H9 (cell line): ENCODE data around the gene PCDHB11. TPM values are rescaled to one million over a fixed set of nuclear protein-coding genes. Genes with fewer than 3 reads are reported as not detected.
"Not testable (repeated sequence)": the region's sequence is repeated elsewhere in the genome, so short reads cannot be mapped to it uniquely, and the experiment has no call there.

Source experiments
- DNase-seq: peaks from one replicate; pipeline ENCODE4 v3.0.0-alpha.2; 2017
- H2AFZ ChIP-seq: one replicate; pipeline ENCODE4 v1.6.1; 2013; ENCODE audit warnings: mild to moderate bottlenecking, low read length, control low read depth, moderate library complexity
- H2AK5ac ChIP-seq: 2 replicates; pipeline ENCODE4 v1.6.1; 2013; ENCODE audit warnings: low read length, control low read depth, mixed read lengths; ENCODE audit not compliant: insufficient read length
- H2BK120ac ChIP-seq: one replicate; pipeline ENCODE4 v1.6.1; 2013; ENCODE audit warnings: low read depth, mild to moderate bottlenecking, low read length, control low read depth, inconsistent platforms; ENCODE audit not compliant: poor library complexity, severe bottlenecking
- H2BK12ac ChIP-seq: 2 replicates; pipeline ENCODE4 v1.6.1; 2013; ENCODE audit warnings: low read length, control low read depth, mixed read lengths, low read depth; ENCODE audit not compliant: insufficient read length
- H2BK15ac ChIP-seq: 2 replicates; pipeline ENCODE4 v1.6.1; 2013; ENCODE audit warnings: low read depth, low read length, control low read depth
- H2BK20ac ChIP-seq: one replicate; pipeline ENCODE4 v1.6.1; 2013; ENCODE audit warnings: low read depth, mild to moderate bottlenecking, low read length, control low read depth, inconsistent platforms; ENCODE audit not compliant: poor library complexity, severe bottlenecking
- H2BK5ac ChIP-seq: 2 replicates; pipeline ENCODE4 v1.6.1; 2013; ENCODE audit warnings: low read length, control low read depth, mixed read lengths; ENCODE audit not compliant: insufficient read length
- H3K14ac ChIP-seq: 2 replicates; pipeline ENCODE4 v1.6.1; 2013; ENCODE audit warnings: low read length, control low read depth; ENCODE audit not compliant: insufficient read depth
- H3K18ac ChIP-seq: 2 replicates; pipeline ENCODE4 v1.6.1; 2013; ENCODE audit warnings: low read depth, mild to moderate bottlenecking, mixed read lengths, low read length, control low read depth; ENCODE audit not compliant: insufficient read length
- H3K23ac ChIP-seq: 2 replicates; pipeline ENCODE4 v1.6.1; 2013; ENCODE audit warnings: low read length, control low read depth, mixed read lengths, low read depth; ENCODE audit not compliant: insufficient read length
- H3K23me2 ChIP-seq: 2 replicates; pipeline ENCODE4 v1.6.1; 2013; ENCODE audit warnings: low read depth, mild to moderate bottlenecking, mixed read lengths, low read length, control low read depth; ENCODE audit not compliant: insufficient read length, poor library complexity, severe bottlenecking
- H3K27ac ChIP-seq: 2 replicates; pipeline ENCODE4 v1.5.1; 2013; ENCODE audit warnings: low read length, control low read depth, mixed read lengths, low read depth; ENCODE audit not compliant: insufficient read length
- H3K27me3 ChIP-seq: 2 replicates; pipeline ENCODE4 v1.6.1; 2013; ENCODE audit warnings: low read length, control low read depth, inconsistent platforms; ENCODE audit not compliant: insufficient read depth
- H3K4ac ChIP-seq: 2 replicates; pipeline ENCODE4 v1.6.1; 2013; ENCODE audit warnings: low read depth, mild to moderate bottlenecking, control low read depth, inconsistent platforms, low read length, moderate library complexity
- H3K4me1 ChIP-seq: 2 replicates; pipeline ENCODE4 v1.6.1; 2013; ENCODE audit warnings: low read length, control low read depth, inconsistent platforms; ENCODE audit not compliant: insufficient read depth
- H3K4me2 ChIP-seq: 2 replicates; pipeline ENCODE4 v1.6.1; 2013; ENCODE audit warnings: low read length, control low read depth, mixed read lengths; ENCODE audit not compliant: insufficient read length, insufficient read depth
- H3K56ac ChIP-seq: 2 replicates; pipeline ENCODE4 v1.6.1; 2013; ENCODE audit warnings: low read depth, mild to moderate bottlenecking, mixed read lengths, low read length, control low read depth; ENCODE audit not compliant: insufficient read length
- H3K79me1 ChIP-seq: 2 replicates; pipeline ENCODE4 v1.6.1; 2013; ENCODE audit warnings: low read depth, mild to moderate bottlenecking, moderate library complexity, low read length, control low read depth, inconsistent platforms; ENCODE audit not compliant: insufficient read depth, poor library complexity, severe bottlenecking
- H3K79me2 ChIP-seq: 2 replicates; pipeline ENCODE4 v1.6.1; 2013; ENCODE audit warnings: low read length, control low read depth, inconsistent platforms; ENCODE audit not compliant: insufficient read depth
- H3K9ac ChIP-seq: 2 replicates; pipeline ENCODE4 v1.6.1; 2013; ENCODE audit warnings: low read length, control low read depth, mixed read lengths; ENCODE audit not compliant: insufficient read length; ENCODE audit errors: extremely low read depth
- H3K9me3 ChIP-seq: one replicate; pipeline ENCODE4 v1.6.1; 2013; ENCODE audit warnings: low read depth, low read length, inconsistent platforms; ENCODE audit not compliant: control insufficient read depth
- H3T11ph ChIP-seq: one replicate; pipeline ENCODE4 v1.6.1; 2013; ENCODE audit warnings: mild to moderate bottlenecking, low read length, control low read depth, inconsistent platforms
- H4K20me1 ChIP-seq: one replicate; pipeline ENCODE4 v1.6.1; 2013; ENCODE audit not compliant: control insufficient read depth, insufficient read length, insufficient read depth
- H4K5ac ChIP-seq: 2 replicates; pipeline ENCODE4 v1.6.1; 2013; ENCODE audit warnings: low read depth, mild to moderate bottlenecking, mixed read lengths, low read length, control low read depth; ENCODE audit not compliant: insufficient read length
- H4K8ac ChIP-seq: replicated peaks from 2 replicates; pipeline ENCODE4 v1.6.1; 2013; ENCODE audit warnings: low read length, control low read depth, mixed read lengths, low read depth; ENCODE audit not compliant: insufficient read length
- H4K91ac ChIP-seq: 2 replicates; pipeline ENCODE4 v1.6.1; 2013; ENCODE audit warnings: low read depth, mild to moderate bottlenecking, moderate library complexity, mixed read lengths, low read length, control low read depth; ENCODE audit not compliant: insufficient read length
- H3K27ac Mint-ChIP-seq, 3 experiments: 2 replicates in 2 of 3; 3 replicates in 1 of 3; pipeline ENCODE4 v1.8.0; 2020 to 2021; ENCODE audit warnings: mixed read lengths in 3 of 3, mild to moderate bottlenecking in 1 of 3, moderate library complexity in 1 of 3
- H3K27me3 Mint-ChIP-seq: 2 replicates; pipeline ENCODE4 v1.8.0; 2021; ENCODE audit warnings: low read depth, mild to moderate bottlenecking, moderate library complexity, mixed read lengths
- H3K36me3 Mint-ChIP-seq, 3 experiments: 2 replicates in 2 of 3; 3 replicates in 1 of 3; pipeline ENCODE4 v1.8.0; 2020 to 2021; ENCODE audit warnings: low read depth in 3 of 3, mixed read lengths in 3 of 3; ENCODE audit not compliant: insufficient read depth in 1 of 3
- H3K4me1 Mint-ChIP-seq, 2 experiments: 2 replicates each; pipeline ENCODE4 v1.8.0; 2020; ENCODE audit warnings: mixed read lengths in 2 of 2
- H3K4me3 Mint-ChIP-seq, 2 experiments: 2 replicates in 1 of 2; 3 replicates in 1 of 2; pipeline ENCODE4 v1.8.0; 2020 to 2021; ENCODE audit warnings: mild to moderate bottlenecking in 2 of 2, mixed read lengths in 2 of 2, moderate library complexity in 1 of 2
- H3K9me3 Mint-ChIP-seq, 2 experiments: 2 replicates in 1 of 2; 3 replicates in 1 of 2; pipeline ENCODE4 v1.8.0; 2020; ENCODE audit warnings: mild to moderate bottlenecking in 2 of 2, mixed read lengths in 2 of 2, moderate library complexity in 1 of 2
- CTCF ChIP-seq: fragments of 200-600 bp; sonication (generic); conservative IDR thresholded peaks from 3 replicates; pipeline ENCODE4 v1.8.0; 2021; ENCODE audit warnings: antibody characterized with exemption, mild to moderate bottlenecking
- WGBS: extraction: QIAGEN DNeasy Blood & Tissue Kit; methylation state at CpG from one replicate; pipeline ENCODE4 v1.1.7; 2013; ENCODE audit warnings: missing lambda C conversion rate, low lambda C conversion rate, mixed read lengths; ENCODE audit not compliant: insufficient read length; ENCODE audit errors: extremely low coverage; 5-methylcytosine and 5-hydroxymethylcytosine counted together
- total RNA-seq: library from RNA; stranded (reverse); gene quantifications from 2 replicates; pipeline ENCODE4 v1.2.1, GENCODE V29; 2021

PCDHB11 gene
- total RNA-seq, 1 experiment from 2014 or later: 2.0 TPM

GRCh38 chr5:141155540-141156374 is 43.7 kb upstream of the PCDHB11 start:
- no peak overlapping the region for H2BK5ac ChIP-seq
- no peak overlapping the region for H3K9ac ChIP-seq
- no peak overlapping the region for H4K8ac ChIP-seq
- Mint-ChIP-seq H3K27me3 (peaks cover 4% of the 10 kb centered on the region; the same call in 1 of the 2 replicates), H3K4me3 (peak overlapping the region in 1 of 2 experiments; percentile 21; a peak in 1 of 5 replicates), H3K27ac (no peak overlapping the region), H3K9me3 (peaks cover 34 to 39% of the 10 kb centered on the region in 2 experiments), H3K4me1 (no peaks in the 10 kb centered on the region), H3K36me3 (peaks cover 1 to 25% (median 8%) of the 10 kb centered on the region in 3 experiments; a peak in 6 of 7 replicates)
- no peaks in the 10 kb centered on the region for H4K20me1 ChIP-seq
- no peak overlapping the region for H3K23ac ChIP-seq
- DNase-seq: peak; percentile 54
- no peaks in the 10 kb centered on the region for H3K4me1 ChIP-seq
- H2BK120ac ChIP-seq: no peak overlapping the region
- no peak overlapping the region for H3K4me2 ChIP-seq
- no peak overlapping the region for H3K56ac ChIP-seq
- no peak overlapping the region for H3K27ac ChIP-seq
- no peak overlapping the region for H2BK15ac ChIP-seq
- H3K79me1 ChIP-seq: no peaks in the 10 kb centered on the region
- H3K14ac ChIP-seq: no peak overlapping the region
- H3K79me2 ChIP-seq: no peaks in the 10 kb centered on the region
- no peak overlapping the region for H2BK12ac ChIP-seq
- H3T11ph ChIP-seq: no peak overlapping the region
- H3K27me3 ChIP-seq: no peaks in the 10 kb centered on the region
- peak overlapping the region; percentile 64 for H2AFZ ChIP-seq
- TF ChIP-seq CTCF: peak; percentile 78
- H2BK20ac ChIP-seq: no peak overlapping the region
- peaks cover 5% of the 10 kb centered on the region for H3K9me3 ChIP-seq
- no peaks in the 10 kb centered on the region for H3K23me2 ChIP-seq
- no peak overlapping the region for H4K5ac ChIP-seq
- WGBS: no CpG with 5 or more reads among the region's 21 CpGs
- no peak overlapping the region for H4K91ac ChIP-seq
- no peak overlapping the region for H3K4ac ChIP-seq
- H3K18ac ChIP-seq: no peak overlapping the region
- no peak overlapping the region for H2AK5ac ChIP-seq

- not testable (repeated sequence) for H3K14ac ChIP-seq, H3K4me3 Mint-ChIP-seq, H4K91ac ChIP-seq, H2BK12ac ChIP-seq, H3K4ac ChIP-seq, H2BK120ac ChIP-seq, H3K18ac ChIP-seq, H2AFZ ChIP-seq, H3K9ac ChIP-seq, H2BK15ac ChIP-seq, H3K4me1 ChIP-seq, H3K4me1 Mint-ChIP-seq, H3K23me2 ChIP-seq, H4K20me1 ChIP-seq, H4K5ac ChIP-seq, H3K4me2 ChIP-seq, H3K56ac ChIP-seq, H3K9me3 ChIP-seq, H3K79me2 ChIP-seq, H3K27me3 Mint-ChIP-seq, DNase-seq, H2BK20ac ChIP-seq, H3T11ph ChIP-seq, H3K27ac Mint-ChIP-seq, H3K23ac ChIP-seq, H4K8ac ChIP-seq, H2BK5ac ChIP-seq, H3K79me1 ChIP-seq, H3K27me3 ChIP-seq, H3K27ac ChIP-seq, H2AK5ac ChIP-seq
- peaks cover 0 to 13% (median 8%) of the 10 kb centered on the region in 3 experiments; a peak in 5 of 7 replicates for H3K36me3 Mint-ChIP-seq
- peaks cover 23 to 29% of the 10 kb centered on the region in 2 experiments for H3K9me3 Mint-ChIP-seq
- whole genome bisulfite sequencing: no CpG with 5 or more reads among the region's 38 CpGs
Measured at GRCh38 chr5:141157356-141157755, 42.1 kb upstream of the PCDHB11 start.
